HG03064 (cell line): ENCODE data around the gene SRCAP.

Experiments
- ATAC-seq: cut with Tn5 transposase; IDR thresholded peaks from one replicate; pipeline ENCODE4 v1.9.1; 2021; ENCODE audit warnings: low read depth; ENCODE audit not compliant: unreplicated experiment

Gene SRCAP

GRCh38 chr16:30769379-30770089, 70.6 kb downstream of the SRCAP start:
- ATAC-seq: no peak

GRCh38 chr16:30771726-30772125, 72.8 kb downstream of the SRCAP start:
- no peak for ATAC-seq

GRCh38 chr16:30773826-30774225, 74.9 kb downstream of the SRCAP start:
- no peak for ATAC-seq

- no peak for ATAC-seq
Observed at GRCh38 chr16:30774367-30775130, 75.6 kb downstream of the SRCAP start.

- ATAC-seq: no peak
Observed at GRCh38 chr16:30775131-30775391, 76.1 kb downstream of the SRCAP start.

GRCh38 chr16:30775392-30776188, 76.6 kb downstream of the SRCAP start:
- no peak for ATAC-seq

GRCh38 chr16:30777591-30778297, 78.8 kb downstream of the SRCAP start:
- ATAC-seq: no peak

GRCh38 chr16:30778549-30779244, 79.7 kb downstream of the SRCAP start:
- ATAC-seq: no peak

GRCh38 chr16:30779596-30779995, 80.6 kb downstream of the SRCAP start:
- ATAC-seq: no peak

- ATAC-seq: no peak
Observed at GRCh38 chr16:30780021-30780420, 81.0 kb downstream of the SRCAP start.

GRCh38 chr16:30780549-30780948, 81.6 kb downstream of the SRCAP start:
- ATAC-seq: no peak

- ATAC-seq: no peak
Observed at GRCh38 chr16:30782486-30783279, 83.7 kb downstream of the SRCAP start.

GRCh38 chr16:30783280-30784109, 84.5 kb downstream of the SRCAP start:
- ATAC-seq: no peak

GRCh38 chr16:30784215-30784614, 85.2 kb downstream of the SRCAP start:
- ATAC-seq: no peak

GRCh38 chr16:30785126-30786106, 86.4 kb downstream of the SRCAP start:
- no peak for ATAC-seq

- ATAC-seq: no peak
Observed at GRCh38 chr16:30786115-30786935, 87.4 kb downstream of the SRCAP start.
